Liver (tissue), 3 donors: Measurements from ENCODE around the gene FAM221B.

Source experiments
- FOXA1 ChIP-seq: IDR thresholded peaks from 2 replicates; pipeline ENCODE4 v1.6.1; 2016; ENCODE audit warnings: antibody characterized with exemption
- GABPA ChIP-seq, 2 donors: IDR thresholded peaks in 1 of 2; conservative IDR thresholded peaks in 1 of 2; 2 replicates each; pipeline ENCODE4 v1.6.1; 2016; ENCODE audit warnings: antibody characterized with exemption in 2 of 2, mild to moderate bottlenecking in 1 of 2, moderate library complexity in 1 of 2
- NR2F2 ChIP-seq: IDR thresholded peaks from 2 replicates; pipeline ENCODE4 v1.6.1; 2016; ENCODE audit warnings: antibody characterized with exemption
- SP1 ChIP-seq: IDR thresholded peaks from 2 replicates; pipeline ENCODE4 v1.6.1; 2018; ENCODE audit warnings: antibody characterized with exemption, mild to moderate bottlenecking
- TAF1 ChIP-seq: conservative IDR thresholded peaks from 2 replicates; pipeline ENCODE4 v1.6.1; 2016; ENCODE audit warnings: antibody characterized with exemption, mild to moderate bottlenecking
- YY1 ChIP-seq: IDR thresholded peaks from 2 replicates; pipeline ENCODE4 v1.6.1; 2016; ENCODE audit warnings: antibody characterized with exemption, mild to moderate bottlenecking
- TF ChIP-seq, protein P1 (sequence below): fragments of 150-350 bp; IDR thresholded peaks from 2 replicates; pipeline ENCODE4 v1.5.1; 2017; ENCODE audit warnings: improper control_type of control experiment, low read depth, low read length; ENCODE audit not compliant: missing input control
- TF ChIP-seq, protein P2 (sequence below): IDR thresholded peaks from 2 replicates; pipeline ENCODE4 v1.6.1; 2016; ENCODE audit warnings: antibody characterized with exemption
- TF ChIP-seq, protein P3 (sequence below): IDR thresholded peaks from 2 replicates; pipeline ENCODE4 v1.6.1; 2016; ENCODE audit warnings: antibody characterized with exemption, mild to moderate bottlenecking
- TF ChIP-seq, protein P4 (sequence below): IDR thresholded peaks from 2 replicates; pipeline ENCODE4 v1.6.1; 2016; ENCODE audit warnings: antibody characterized with exemption
- donor health status: healthy.
- donor health status: healthy.

- TF ChIP-seq, protein P1, sequence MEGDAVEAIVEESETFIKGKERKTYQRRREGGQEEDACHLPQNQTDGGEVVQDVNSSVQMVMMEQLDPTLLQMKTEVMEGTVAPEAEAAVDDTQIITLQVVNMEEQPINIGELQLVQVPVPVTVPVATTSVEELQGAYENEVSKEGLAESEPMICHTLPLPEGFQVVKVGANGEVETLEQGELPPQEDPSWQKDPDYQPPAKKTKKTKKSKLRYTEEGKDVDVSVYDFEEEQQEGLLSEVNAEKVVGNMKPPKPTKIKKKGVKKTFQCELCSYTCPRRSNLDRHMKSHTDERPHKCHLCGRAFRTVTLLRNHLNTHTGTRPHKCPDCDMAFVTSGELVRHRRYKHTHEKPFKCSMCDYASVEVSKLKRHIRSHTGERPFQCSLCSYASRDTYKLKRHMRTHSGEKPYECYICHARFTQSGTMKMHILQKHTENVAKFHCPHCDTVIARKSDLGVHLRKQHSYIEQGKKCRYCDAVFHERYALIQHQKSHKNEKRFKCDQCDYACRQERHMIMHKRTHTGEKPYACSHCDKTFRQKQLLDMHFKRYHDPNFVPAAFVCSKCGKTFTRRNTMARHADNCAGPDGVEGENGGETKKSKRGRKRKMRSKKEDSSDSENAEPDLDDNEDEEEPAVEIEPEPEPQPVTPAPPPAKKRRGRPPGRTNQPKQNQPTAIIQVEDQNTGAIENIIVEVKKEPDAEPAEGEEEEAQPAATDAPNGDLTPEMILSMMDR = no peak
- TF ChIP-seq NR2F2 (peak; percentile 35), TAF1 (no peak), SP1 (no peak), FOXA1 (no peak), GABPA (IDR thresholded peaks at IDR 0.05 in 1 of 2, conservative IDR thresholded peaks at IDR 0.05 in 1 of 2) (no peak), YY1 (peak; percentile 24)
- TF ChIP-seq, protein P2, sequence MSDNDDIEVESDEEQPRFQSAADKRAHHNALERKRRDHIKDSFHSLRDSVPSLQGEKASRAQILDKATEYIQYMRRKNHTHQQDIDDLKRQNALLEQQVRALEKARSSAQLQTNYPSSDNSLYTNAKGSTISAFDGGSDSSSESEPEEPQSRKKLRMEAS = no peak
- TF ChIP-seq, protein P3, sequence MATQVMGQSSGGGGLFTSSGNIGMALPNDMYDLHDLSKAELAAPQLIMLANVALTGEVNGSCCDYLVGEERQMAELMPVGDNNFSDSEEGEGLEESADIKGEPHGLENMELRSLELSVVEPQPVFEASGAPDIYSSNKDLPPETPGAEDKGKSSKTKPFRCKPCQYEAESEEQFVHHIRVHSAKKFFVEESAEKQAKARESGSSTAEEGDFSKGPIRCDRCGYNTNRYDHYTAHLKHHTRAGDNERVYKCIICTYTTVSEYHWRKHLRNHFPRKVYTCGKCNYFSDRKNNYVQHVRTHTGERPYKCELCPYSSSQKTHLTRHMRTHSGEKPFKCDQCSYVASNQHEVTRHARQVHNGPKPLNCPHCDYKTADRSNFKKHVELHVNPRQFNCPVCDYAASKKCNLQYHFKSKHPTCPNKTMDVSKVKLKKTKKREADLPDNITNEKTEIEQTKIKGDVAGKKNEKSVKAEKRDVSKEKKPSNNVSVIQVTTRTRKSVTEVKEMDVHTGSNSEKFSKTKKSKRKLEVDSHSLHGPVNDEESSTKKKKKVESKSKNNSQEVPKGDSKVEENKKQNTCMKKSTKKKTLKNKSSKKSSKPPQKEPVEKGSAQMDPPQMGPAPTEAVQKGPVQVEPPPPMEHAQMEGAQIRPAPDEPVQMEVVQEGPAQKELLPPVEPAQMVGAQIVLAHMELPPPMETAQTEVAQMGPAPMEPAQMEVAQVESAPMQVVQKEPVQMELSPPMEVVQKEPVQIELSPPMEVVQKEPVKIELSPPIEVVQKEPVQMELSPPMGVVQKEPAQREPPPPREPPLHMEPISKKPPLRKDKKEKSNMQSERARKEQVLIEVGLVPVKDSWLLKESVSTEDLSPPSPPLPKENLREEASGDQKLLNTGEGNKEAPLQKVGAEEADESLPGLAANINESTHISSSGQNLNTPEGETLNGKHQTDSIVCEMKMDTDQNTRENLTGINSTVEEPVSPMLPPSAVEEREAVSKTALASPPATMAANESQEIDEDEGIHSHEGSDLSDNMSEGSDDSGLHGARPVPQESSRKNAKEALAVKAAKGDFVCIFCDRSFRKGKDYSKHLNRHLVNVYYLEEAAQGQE = no peak
- TF ChIP-seq, protein P4, sequence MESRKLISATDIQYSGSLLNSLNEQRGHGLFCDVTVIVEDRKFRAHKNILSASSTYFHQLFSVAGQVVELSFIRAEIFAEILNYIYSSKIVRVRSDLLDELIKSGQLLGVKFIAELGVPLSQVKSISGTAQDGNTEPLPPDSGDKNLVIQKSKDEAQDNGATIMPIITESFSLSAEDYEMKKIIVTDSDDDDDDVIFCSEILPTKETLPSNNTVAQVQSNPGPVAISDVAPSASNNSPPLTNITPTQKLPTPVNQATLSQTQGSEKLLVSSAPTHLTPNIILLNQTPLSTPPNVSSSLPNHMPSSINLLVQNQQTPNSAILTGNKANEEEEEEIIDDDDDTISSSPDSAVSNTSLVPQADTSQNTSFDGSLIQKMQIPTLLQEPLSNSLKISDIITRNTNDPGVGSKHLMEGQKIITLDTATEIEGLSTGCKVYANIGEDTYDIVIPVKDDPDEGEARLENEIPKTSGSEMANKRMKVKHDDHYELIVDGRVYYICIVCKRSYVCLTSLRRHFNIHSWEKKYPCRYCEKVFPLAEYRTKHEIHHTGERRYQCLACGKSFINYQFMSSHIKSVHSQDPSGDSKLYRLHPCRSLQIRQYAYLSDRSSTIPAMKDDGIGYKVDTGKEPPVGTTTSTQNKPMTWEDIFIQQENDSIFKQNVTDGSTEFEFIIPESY = no peak
Measured at GRCh38 chr9:35774907-35775635, 53.5 kb downstream of the FAM221B start.
